ENCODE results near the gene ROR1.

- TF ChIP-seq CTCF (conservative IDR thresholded peaks at IDR 0.05 in 1 of 2, IDR thresholded peaks at IDR 0.05 in 1 of 2; ENCODE audit: low read depth in 1 of 2, low read length in 2 of 2) (no peak), EZH2 (IDR thresholded peaks at IDR 0.05; ENCODE audit: low read length, missing control alignments) (no peak)
Measured at GRCh38 chr1:64116537-64116936, 342.7 kb downstream of the ROR1 start.
